ENCODE data around the gene ASAP3. TPM values are rescaled to one million over a fixed set of nuclear protein-coding genes. Genes with fewer than 3 reads are reported as not detected.

ASAP3 gene
- total and polyA plus RNA-seq, 2 experiments from 2014 or later = 62.0 to 157 TPM

GRCh38 chr1:23526329-23527041, 42.5 kb upstream of the ASAP3 start:
- H3K9me3 ChIP-seq (ENCODE audit: low read depth) = no peaks in the 10 kb centered on the region
- no peak overlapping the region for H3K27ac ChIP-seq
- peaks cover 9% of the 10 kb centered on the region for H3K27me3 ChIP-seq
- no peaks in the 10 kb centered on the region for H3K36me3 ChIP-seq
- no peaks in the 10 kb centered on the region for H3K4me1 ChIP-seq (ENCODE audit: low read depth)
- no peak overlapping the region for H3K4me3 ChIP-seq
- DNase-seq (ENCODE audit: low read depth in 1 of 2, low spot score in 1 of 2) = no peak
- no peak for TF ChIP-seq CTCF (IDR thresholded peaks at IDR 0.05; ENCODE audit: low read depth, low read length)

GRCh38 chr1:23525558-23526250, 41.7 kb upstream of the ASAP3 start:
- no peaks in the 10 kb centered on the region for H3K4me1 ChIP-seq (ENCODE audit: low read depth)
- no peak overlapping the region for H3K4me3 ChIP-seq
- no peak for DNase-seq (ENCODE audit: low read depth in 1 of 2, low spot score in 1 of 2)
- no peaks in the 10 kb centered on the region for H3K9me3 ChIP-seq (ENCODE audit: low read depth)
- peaks cover 8% of the 10 kb centered on the region for H3K27me3 ChIP-seq
- no peak overlapping the region for H3K27ac ChIP-seq
- TF ChIP-seq CTCF (IDR thresholded peaks at IDR 0.05; ENCODE audit: low read depth, low read length) = no peak
- no peaks in the 10 kb centered on the region for H3K36me3 ChIP-seq

- DNase-seq (ENCODE audit: low read depth in 1 of 2, low spot score in 1 of 2) = no peak
- TF ChIP-seq CTCF (IDR thresholded peaks at IDR 0.05; ENCODE audit: low read depth, low read length) = no peak
- Histone ChIP-seq H3K27me3 (no peaks in the 10 kb centered on the region), H3K27ac (no peak overlapping the region), H3K4me1 (ENCODE audit: low read depth) (no peaks in the 10 kb centered on the region), H3K4me3 (no peak overlapping the region), H3K9me3 (ENCODE audit: low read depth) (no peaks in the 10 kb centered on the region), H3K36me3 (no peaks in the 10 kb centered on the region)
These were observed 40.9 kb upstream of the ASAP3 start for GRCh38 chr1:23524716-23525401.

- H3K4me1 ChIP-seq (ENCODE audit: low read depth) = no peaks in the 10 kb centered on the region
- H3K4me3 ChIP-seq = no peak overlapping the region
- no peaks in the 10 kb centered on the region for H3K27me3 ChIP-seq
- DNase-seq (ENCODE audit: low read depth in 1 of 2, low spot score in 1 of 2) = no peak
- H3K27ac ChIP-seq = no peak overlapping the region
- no peak for TF ChIP-seq CTCF (IDR thresholded peaks at IDR 0.05; ENCODE audit: low read depth, low read length)
- H3K9me3 ChIP-seq (ENCODE audit: low read depth) = no peaks in the 10 kb centered on the region
- no peaks in the 10 kb centered on the region for H3K36me3 ChIP-seq
These were observed 40.2 kb upstream of the ASAP3 start for GRCh38 chr1:23524163-23524562.

- H3K9me3 ChIP-seq (ENCODE audit: low read depth) = no peaks in the 10 kb centered on the region
- H3K27ac ChIP-seq = no peak overlapping the region
- no peaks in the 10 kb centered on the region for H3K4me1 ChIP-seq (ENCODE audit: low read depth)
- H3K27me3 ChIP-seq = no peaks in the 10 kb centered on the region
- TF ChIP-seq CTCF (IDR thresholded peaks at IDR 0.05; ENCODE audit: low read depth, low read length) = no peak
- H3K4me3 ChIP-seq = no peak overlapping the region
- DNase-seq (ENCODE audit: low read depth in 1 of 2, low spot score in 1 of 2) = peak in 1 of 2 donors; percentile 29
- no peaks in the 10 kb centered on the region for H3K36me3 ChIP-seq
These were observed 38.4 kb upstream of the ASAP3 start for GRCh38 chr1:23522244-23522982.
